AG09309 (cell line): ENCODE results near the gene FBXL19.
A peak's percentile ranks its signal among the peaks of the same experiment; 100 is the strongest.
"Not testable (repeated sequence)": the region's sequence is repeated elsewhere in the genome, so short reads cannot be mapped to it uniquely, and the experiment has no call there.

Experiments
- DNase-seq: peaks from one replicate; pipeline ENCODE4 v3.0.0-alpha.2; 2010; ENCODE audit warnings: low read depth
- H3K4me3 ChIP-seq: 2 replicates; pipeline ENCODE4 v1.5.1; 2011; ENCODE audit warnings: mild to moderate bottlenecking, low read depth, low read length, moderate library complexity; ENCODE audit not compliant: control insufficient read depth
- TF ChIP-seq, protein P1 (sequence below): IDR thresholded peaks from 2 replicates; pipeline ENCODE4 v1.5.1; 2011; ENCODE audit warnings: mild to moderate bottlenecking, low read depth, low read length, inconsistent platforms; ENCODE audit not compliant: insufficient read depth, control insufficient read depth; ENCODE audit errors: missing control alignments

The FBXL19 gene

DNA sequence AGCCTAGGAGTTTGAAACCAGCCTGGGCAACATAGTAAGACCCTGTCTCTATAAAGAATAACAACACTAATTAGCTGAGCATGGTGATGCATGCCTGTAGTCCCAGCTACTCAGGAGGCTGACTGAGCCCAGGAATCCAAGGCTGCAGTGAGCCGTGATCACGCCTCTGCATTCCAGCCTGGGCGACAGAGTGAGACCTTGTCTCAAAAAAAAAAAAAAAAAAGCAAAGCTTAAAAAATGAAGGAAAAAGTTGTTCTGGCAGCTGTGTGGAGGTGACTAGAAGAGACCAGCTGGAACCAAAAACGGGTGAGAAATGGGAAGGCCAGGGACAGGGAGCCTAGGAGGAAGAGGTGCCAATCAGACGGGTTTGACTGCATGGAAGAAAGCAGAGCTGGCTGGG, 33.7 kb upstream of the FBXL19 start:
- no peak for DNase-seq
- TF ChIP-seq, protein P1, sequence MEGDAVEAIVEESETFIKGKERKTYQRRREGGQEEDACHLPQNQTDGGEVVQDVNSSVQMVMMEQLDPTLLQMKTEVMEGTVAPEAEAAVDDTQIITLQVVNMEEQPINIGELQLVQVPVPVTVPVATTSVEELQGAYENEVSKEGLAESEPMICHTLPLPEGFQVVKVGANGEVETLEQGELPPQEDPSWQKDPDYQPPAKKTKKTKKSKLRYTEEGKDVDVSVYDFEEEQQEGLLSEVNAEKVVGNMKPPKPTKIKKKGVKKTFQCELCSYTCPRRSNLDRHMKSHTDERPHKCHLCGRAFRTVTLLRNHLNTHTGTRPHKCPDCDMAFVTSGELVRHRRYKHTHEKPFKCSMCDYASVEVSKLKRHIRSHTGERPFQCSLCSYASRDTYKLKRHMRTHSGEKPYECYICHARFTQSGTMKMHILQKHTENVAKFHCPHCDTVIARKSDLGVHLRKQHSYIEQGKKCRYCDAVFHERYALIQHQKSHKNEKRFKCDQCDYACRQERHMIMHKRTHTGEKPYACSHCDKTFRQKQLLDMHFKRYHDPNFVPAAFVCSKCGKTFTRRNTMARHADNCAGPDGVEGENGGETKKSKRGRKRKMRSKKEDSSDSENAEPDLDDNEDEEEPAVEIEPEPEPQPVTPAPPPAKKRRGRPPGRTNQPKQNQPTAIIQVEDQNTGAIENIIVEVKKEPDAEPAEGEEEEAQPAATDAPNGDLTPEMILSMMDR = no peak
- H3K4me3 ChIP-seq = no peak overlapping the region

DNA sequence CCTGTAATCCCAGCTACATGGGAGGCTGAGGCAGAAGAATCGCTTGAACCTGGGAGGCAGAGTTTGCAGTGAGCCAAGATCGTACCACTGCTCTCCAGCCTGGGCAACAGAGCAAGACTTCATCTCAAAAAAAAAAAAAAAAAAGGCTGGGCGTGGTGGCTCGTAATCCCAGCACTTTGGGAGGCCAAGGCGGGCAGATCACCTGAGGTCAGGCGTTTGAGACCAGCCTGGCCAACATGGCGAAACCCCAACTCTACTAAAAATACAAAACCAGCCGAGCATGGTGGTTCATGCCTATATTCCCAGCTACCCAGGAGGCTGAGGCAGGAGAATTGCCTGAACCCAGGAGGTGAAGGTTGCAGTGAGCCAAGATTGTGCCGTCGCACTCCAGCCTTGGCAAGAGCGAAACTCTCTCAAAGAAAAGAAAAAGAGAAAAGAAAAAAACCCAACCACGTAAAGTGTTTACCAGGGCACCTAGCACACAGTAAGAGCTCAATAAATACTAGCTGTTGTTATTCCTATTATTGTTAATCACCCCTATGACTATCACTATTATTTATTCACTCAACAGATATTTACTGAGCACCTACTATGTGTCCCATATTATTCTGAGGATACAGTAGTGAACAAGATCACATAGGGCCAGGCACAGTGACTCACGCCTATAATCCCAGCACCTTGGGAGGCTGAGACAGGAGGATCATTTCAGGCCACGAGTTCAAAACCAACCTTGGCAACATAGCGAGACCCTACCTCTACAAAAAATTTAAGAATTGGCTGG, 32.1 kb upstream of the FBXL19 start:
- DNase-seq, H3K4me3 ChIP-seq: not testable (repeated sequence)

DNA sequence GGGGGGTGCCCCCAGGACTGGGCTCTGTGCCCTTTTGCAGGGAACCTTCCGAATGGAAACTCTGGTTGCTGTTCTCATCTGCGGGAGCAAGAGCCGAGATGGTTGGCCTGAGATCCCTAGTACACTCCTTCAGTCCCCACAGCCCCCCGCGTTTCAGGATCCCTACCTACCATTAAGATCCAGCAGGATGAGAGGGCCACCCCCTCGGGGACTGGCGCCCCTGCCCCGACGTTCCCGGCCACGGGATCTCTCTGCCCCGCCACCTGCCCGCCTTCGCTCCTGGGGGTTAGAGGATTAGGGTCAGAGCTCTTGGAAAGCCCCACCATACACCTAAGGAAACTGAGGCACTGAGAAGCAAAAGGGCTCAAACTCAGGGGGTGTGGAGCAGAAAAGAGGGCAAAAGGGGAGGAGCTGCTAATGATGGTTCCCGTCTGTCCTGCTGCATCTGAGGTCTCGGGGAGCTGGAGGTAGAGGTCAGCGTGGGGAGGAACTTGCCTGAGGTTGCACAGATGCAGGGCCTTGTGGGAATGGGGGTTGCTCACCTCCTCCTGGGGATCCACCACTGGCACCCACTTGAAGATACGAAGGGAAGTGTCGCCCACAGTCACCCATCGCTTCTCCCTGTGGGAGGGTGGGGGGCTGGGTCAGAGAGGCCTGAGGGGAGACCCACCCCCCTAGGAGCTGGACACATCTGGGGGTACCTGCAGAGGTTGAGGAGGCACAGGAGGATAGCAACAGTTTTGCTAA, 30.5 kb upstream of the FBXL19 start:
- TF ChIP-seq, protein P1 = no peak
- peak overlapping the region; percentile 95 for H3K4me3 ChIP-seq
- no peak for DNase-seq

DNA sequence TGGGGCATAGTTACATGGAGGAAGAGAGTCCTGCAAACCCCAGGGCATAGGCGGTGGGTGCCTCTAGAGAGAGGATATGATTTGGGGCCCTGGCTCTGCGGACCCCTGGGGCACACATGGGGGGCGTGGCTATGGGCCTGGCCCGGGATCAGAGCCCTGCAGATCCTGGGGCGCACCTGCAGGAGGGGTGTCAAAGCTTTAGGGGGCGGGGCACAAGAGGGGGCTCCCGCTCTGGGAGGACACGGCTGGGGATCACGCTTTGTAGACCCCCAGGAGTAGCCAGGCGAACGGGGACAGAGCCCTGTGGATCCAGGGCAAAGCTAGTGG, 30.0 kb upstream of the FBXL19 start:
- H3K4me3 ChIP-seq = peak overlapping the region; percentile 95
- DNase-seq = no peak
- TF ChIP-seq, protein P1 = no peak

- TF ChIP-seq, protein P1 = peak; percentile 30
- DNase-seq = peak; percentile 28
- H3K4me3 ChIP-seq = peak within 1 kb of the TSS; percentile 95
Observed at GRCh38 chr16:30893744-30894539, 29.4 kb upstream of the FBXL19 start, which contains the start of gene BCL7C. Gene BCL7C, minus strand, starts transcription at chr16:30894077. Its CDS starts 133 bp downstream, at chr16:30893944.

GRCh38 chr16:30894540-30895368, 28.6 kb upstream of the FBXL19 start:
- TF ChIP-seq, protein P1 = no peak
- no peak for DNase-seq
- peak overlapping the region; percentile 95 for H3K4me3 ChIP-seq
